Inflammatory macrophage treated with lipopolysaccharide for 4 hours (primary cell): Measurements from ENCODE around the gene RALB.
"Not testable (repeated sequence)": the region's sequence is repeated elsewhere in the genome, so short reads cannot be mapped to it uniquely, and the experiment has no call there.

Source experiments
- DNase-seq: peaks from one replicate; pipeline ENCODE4 v3.0.0-alpha.2; 2020

Gene RALB

DNA sequence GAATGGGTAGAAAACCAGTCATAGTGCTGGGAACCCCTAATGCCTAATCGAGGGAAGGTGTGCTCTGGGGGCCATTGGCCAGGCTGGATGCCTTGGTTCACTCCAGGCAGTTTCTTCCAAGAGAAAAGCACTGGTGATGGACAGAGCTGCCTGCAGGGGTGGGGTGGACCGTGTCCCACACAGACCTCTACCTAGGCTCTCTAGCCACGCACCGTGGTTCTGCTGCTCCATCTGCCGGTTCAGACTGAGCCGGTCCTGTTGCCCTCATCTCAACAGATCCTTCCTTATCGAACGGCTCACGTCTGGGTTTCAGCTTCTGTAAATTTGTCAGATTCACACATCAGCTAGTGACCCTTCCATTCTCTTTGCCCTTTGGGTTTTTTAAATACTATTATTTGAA lies 46.4 kb downstream of the RALB start:
- DNase-seq = no peak

DNA sequence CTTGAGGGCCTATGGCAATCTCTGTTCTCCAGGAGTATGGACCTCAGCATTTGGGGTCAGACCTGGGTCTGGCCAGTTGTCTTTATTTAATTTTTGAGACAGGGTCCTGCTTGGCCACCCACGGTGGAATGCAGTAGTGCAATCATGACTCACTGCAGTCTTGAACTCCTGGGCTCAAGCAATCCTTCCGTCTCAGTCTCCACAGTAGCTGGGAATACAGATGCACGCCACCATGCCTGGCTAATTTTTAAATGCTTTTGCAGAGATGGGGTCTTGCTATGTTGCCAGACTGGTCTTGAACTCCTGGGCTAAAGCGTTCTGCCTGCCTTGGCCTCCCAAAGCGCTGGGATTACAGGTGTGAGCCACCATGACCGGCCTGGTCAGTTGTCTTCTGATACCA lies 46.9 kb downstream of the RALB start:
- DNase-seq = no peak

DNA sequence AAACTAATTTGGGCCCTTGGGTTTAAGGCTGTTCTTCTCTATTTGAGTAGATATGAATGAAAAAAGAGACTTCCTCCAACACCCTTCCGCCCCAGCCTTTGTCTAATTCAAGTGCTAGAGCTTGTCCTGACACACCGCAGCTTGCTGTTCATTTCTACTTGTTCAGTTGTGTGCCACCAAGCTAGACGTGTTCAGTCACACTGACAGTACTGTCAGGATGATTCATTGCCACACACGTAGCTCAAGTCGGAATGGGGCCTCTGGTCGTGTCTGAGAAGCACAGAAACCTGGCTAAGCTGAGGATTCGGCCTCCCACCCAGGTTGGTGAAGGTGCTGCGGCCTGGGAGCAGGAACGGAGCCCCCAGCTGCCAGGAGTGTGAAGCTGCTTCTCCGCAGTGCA lies 47.7 kb downstream of the RALB start:
- DNase-seq = no peak

DNA sequence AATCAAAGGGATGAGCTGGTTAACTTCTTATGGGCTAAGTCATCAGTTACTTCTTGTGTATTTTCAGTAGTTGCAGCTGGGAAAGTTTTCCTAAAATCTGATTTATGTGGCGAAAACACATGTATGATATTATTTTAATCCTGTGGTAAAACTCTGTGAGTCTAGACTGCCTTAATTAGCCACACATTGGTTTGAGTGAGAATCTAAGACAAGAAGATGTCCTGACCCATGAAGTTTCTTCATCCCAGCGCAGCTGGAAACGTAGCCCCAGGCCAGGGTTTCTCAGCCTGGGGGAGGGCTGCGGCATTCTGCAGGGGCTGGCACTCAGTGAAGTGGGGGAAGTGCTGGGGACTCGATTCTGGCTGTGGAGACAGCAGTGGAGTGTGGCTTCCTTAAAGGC lies 48.6 kb downstream of the RALB start:
- DNase-seq = no peak

DNA sequence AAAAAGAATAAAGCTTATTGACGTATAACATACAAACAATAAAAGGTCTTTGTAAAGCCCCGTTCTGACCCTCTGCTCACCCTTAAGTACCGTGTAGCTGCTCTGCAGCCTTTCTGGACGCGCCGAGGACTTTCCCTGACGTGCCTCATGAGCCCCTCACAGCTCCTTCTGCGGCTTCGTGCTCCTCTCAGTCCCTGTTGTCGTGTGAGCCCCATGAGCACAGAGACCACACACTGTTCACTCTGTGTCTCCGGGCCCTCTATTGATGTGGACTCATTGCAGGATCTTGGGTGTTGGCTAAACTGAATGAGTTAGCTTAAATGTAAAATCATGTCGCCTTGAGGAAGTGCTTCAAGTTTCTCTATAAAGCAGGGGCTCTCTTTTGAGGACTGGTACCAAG lies 49.6 kb downstream of the RALB start:
- no peak for DNase-seq

DNA sequence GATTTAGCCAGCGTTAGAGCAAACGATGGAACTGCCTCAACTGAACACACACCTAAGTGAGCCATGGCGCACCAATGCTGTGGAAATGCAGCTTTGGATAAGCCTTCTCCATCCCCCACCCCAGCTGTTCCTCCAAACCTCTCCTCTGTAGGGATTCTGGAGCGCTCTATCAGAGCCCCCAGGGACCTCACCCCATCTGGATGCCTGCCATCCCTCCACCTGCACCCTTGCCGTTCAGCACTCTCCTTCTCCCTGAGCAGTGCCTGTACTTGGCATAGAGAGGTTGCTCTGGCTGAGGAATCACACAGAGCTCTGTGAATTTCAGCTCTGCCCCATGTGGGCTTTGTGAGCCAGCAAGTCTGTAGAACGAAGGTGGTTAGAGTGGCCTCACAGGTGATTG lies 50.5 kb downstream of the RALB start:
- no peak for DNase-seq

DNA sequence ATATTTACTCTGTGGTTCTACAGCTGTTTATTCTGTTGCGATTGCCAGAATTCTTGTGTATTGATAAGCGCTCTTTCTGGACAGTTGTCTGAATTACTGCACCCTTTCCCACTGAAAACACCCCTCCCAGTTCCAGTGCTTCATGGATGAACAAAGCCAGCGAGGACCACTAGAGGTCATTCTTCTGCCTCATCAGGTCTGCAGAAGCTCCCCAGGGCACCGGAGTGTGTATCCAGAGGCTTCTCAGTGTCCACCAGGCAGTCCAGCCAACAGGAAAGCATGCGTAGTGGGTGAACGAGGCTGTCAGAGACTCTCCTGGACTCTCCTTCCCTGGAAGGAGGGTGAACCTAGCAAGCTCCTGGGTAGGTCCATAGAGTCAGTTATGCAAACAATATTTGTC lies 52.6 kb downstream of the RALB start:
- DNase-seq = no peak

DNA sequence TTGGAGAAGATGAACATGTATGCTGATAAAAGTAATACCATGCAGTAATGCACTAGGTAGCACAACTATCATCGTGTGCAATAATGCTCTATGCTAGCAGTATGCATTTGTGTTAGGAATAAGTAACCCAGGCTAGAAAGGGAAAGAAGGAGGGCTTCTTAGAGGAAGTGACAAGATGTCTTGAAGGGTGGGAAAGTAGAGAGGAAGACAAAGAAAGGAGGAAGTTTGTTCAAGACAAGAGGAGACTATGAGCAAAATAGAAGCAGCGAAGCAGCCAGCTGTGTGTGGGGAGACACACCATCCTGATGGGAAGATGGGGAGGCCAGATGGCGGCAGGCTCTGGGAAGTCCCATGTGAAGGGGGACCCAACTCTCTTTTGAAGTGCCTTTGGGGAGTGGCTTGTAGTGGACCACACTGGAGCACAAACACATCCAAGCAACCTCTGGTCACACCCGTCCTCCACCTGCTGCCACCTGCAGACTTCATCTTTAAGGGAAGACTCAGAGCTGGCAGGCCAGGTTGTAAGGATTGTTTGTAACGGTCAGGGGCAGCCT lies 53.4 kb downstream of the RALB start:
- peak; percentile 9 for DNase-seq

DNA sequence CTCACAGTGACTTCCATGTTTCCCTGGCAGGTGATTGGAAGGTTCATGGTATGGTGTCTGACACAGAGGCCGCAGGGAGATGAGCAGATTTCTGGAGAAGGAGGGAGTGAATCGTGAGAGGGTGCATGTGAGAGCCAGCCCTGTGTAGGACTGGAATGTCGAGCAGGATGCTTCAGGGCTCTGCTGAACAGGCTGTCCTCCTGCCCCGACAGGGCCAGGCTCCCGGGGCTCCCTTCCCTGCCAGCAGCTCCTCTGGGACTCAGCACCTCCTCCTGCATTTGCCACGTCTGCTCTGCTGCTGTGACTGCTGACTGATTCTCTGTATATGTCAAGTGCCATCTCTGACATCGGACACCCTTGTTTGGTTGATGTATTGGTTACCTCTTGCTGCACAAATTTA lies 54.8 kb downstream of the RALB start:
- no peak for DNase-seq

DNA sequence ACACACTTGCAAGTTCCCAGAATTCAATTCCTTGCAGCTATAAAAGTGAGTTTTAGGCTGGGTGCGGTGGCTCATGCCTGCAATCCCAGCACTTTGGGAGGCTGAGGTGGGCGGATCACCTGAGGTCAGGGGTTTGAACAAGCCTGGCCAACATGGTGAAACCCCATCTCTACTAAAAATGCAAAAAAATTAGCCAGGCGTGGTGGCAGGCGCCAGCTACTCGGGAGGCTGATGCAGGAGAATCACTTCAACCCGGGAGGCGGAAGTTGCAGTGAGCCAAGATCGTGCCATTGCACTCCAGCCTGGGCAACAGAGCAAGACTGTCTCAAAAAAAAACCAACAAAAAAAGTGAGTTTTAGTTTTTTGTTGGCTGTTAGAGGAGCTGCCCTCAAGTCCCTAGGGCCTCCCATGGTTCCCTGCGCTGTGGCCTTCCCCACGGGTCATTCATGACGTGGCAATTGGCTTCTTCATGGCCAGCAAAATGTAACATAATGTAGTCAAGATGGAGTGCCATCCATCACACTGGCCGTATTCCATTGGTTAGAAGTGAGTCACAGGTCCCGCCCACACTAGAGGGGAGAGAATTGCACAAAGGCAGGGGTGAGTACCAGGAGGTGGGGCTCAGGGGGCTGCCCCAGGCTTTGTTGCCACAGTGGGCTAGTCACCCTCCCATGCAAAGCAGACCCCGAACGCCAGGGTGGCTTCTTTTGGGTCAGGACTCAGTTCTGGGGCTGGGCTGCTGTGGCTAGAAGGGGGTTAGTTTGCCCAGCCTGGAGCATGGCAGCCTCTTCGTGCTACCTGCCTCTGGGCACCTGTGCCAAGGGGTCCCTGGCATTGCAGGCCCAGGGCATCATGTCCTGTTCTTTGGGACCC lies 55.6 kb downstream of the RALB start:
- no peak for DNase-seq

DNA sequence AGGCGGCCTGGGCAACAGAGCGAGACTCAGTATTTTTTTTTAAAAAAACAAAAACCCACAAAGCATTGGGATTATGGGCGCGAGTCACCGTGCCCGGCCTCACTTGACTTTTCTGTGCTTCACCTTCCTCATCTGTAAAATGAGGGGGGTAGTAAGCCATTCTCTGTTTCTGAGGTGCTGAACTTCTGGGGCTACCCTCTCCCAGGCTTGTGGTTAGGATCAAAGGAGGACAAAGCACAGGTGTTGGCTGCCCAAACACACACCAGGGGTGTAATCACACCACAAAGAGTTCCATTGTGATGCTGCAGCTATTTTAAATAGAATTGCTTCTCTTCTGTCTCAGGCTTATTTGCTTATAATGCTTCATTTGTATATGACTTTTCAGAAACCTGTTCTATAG lies 57.5 kb downstream of the RALB start:
- DNase-seq = no peak

DNA sequence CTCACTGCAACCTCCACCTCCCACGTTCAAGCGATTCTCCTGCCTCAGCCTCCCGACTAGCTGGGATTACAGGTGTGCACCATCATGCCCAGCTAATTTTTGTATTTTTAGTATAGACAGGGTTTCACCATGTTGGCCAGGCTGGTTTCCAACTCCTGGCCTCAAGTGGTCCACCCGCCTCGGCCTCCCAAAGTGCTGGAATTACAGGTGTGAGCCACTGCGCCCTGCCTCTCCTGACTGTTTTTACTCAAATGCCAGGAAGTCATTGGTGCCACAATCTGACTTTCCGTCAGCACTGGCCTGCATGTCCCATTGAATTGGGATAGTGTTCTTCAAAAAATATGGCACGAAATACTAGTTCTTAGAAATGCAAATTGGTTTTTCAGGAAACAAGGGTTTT lies 58.2 kb downstream of the RALB start:
- DNase-seq = not testable (repeated sequence)

DNA sequence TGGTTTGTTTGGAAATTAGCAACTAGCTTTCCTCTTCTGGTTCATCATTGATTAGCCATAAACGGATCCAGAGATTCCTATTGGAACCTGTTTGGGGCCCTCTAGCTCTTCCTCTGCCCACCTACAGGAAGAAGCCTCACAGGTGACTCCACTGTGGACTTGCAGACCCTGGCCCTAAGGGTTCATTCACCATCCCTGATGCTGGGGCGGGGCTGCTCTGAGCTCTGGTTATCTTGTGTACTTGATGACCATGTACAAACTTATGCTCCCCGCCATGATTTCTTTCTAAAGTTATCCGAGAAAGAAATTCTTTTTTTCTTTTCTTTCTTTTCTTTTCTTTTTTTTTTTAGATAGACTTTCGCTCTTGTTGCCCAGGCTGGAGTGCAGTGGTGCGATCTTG lies 59.4 kb downstream of the RALB start:
- no peak for DNase-seq

DNA sequence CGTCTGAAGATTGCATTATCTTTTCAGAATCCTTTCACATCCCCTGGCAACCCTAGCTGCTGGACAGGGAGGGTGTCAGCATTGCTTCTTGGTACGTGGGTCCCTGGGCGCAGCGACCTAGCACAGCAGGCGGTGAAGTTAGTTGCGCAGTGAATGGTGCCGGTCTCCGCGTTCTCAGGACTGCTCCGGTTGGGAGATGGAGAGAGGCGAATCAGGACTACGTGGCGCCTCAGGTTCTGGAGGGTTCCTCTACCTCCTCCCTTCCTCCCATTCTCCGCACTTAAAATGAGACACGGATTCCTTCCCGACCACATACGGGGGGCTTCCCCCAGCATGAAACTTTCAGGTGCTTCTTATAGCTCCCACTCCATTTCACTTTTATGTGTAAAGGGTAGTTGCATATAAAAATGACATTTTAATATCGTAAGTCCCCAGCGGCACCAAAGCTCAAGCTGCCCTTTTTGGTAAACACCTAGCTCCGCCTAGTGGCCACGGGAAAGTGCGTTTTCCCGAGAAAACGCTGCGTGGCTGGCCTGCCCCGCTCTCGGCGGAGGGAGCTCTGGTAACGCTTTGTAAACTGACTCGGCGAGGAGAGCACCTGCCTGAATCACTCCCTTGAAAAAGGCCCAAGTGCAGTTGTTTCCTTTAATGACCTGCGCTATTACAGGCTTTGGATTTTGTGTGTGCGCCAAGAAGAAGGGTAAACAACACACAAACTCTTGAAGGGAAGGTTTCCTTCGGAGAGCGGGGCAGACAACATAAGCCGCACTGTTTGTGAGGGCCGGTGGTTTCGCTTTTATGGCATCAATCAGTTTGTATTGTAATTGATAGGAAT lies 60.4 kb downstream of the RALB start:
- DNase-seq = peak; percentile 64

DNA sequence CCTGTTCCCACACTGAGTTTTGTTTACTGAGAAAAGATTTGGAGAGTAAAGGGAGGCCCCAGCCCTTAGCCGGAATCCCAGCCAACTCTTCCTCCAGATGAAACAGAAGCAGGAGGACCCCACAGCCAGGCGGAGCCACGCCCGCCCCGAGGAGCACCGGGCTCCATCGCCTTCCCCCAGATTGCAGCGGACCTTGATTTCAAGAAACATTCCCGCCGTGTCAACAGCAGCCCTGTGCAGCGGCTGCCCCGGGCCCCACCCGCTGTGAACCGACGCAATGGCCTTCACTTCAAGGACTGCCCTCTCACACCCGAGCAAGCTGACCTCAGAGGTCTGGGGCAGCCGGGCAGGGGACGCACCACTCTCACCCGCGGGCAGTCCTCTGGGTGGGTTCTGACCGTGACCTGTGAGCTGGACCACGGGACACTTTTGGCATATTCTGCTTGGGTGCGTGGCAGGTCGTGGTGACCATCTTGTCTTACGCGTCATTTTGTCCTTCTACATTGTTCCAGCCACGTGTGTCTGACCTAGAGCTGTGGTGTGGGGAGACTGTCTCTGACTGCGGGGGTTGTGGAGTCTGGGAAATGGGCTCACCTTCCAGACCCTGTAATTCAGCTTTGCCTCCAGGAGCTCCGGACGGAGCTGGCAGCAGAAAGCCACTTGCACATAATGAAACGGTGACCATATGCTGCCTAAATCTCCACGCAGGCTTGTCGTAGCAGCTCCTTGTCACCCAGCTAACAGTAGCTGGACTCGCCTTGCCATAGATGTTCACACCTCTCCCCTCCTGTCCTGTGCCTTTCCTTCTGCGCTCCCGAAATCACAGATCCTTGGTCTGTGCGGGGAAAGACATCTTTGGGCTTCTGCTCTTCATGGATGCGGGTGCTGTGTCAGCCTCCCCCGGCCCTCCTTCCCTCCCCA lies 61.3 kb downstream of the RALB start:
- no peak for DNase-seq

DNA sequence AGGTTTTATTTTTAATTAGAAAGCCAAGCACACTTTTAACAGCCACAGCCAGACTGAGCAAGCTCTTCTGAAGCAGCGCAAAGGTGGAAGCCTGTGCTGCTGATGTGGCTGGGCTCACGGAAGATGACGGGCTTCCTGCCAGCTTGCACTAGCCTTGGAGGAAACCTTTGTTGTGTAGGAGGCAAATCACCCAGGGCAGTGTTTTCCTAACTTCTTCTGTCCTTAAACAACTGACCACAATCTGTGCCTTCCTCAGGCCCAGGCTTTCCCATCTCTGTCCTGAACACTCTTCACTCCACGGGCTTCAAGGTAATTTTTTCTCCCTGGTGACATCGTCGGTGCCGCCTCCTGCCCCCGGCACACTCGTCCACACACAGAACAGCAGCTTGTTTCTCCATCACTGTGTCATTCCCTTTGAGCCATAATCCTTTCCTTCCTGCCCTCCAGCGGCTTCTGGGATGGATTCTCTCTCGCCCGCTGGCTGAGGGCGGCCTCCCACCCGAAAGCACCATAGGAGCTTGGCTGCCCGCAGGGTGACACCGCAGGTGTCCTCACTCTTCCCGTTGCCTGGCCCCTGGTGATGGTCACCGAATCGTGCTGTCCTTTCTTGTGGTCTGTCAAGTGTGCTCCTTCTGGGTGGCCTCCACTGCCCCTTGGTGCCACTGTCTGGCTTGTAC lies 62.2 kb downstream of the RALB start:
- no peak for DNase-seq

DNA sequence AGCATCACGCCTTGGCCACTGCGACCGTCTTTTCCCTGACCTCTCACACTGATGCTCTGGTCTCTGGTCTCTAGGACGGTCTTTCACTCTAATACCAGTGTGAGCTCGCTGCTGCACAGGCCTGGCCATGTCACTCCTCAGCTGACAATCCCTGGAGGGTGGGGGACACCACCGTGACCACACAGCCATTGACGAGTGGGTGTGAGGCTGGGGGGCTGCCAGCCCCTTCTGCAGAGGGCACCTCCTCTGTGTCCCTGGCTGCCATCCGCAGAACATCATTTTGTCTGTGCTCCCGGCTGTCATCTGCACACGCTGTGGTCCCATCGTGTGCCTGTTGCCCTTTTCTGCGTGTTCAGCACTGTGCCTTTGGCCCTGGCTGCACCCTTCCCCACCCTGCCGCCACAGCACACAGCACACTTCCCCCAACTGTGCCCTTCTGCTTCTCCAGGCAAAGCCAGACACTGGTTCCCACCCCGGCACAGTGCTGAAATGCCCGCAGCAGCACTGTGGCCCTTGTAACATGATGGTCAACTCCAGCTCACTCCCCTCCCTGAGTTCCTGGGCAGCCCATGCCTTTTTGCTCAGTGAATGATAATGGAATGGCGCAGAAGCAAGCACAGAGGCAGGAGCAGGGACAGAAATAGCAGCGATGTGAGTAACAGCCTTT lies 62.8 kb downstream of the RALB start:
- DNase-seq = no peak

DNA sequence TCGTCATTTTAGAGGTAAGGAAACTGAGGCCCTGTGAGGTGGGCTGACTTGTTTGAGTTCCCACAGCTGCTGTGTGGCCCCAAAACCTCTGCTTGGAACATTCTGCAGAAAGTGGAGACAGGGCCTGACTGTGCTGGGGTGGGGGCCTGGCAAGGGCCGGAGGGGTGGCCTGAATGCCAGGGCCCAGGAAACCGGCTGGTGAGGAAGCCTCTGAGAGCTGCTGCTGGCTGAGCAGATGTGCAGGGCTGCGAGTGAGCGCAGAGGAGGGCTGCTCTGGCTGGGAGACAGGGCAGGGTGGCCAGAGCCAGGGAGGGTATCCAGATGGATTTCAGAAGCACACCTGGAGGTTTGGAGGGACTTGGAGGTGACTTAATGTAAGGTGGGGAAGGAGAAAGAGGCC lies 63.4 kb downstream of the RALB start:
- no peak for DNase-seq

DNA sequence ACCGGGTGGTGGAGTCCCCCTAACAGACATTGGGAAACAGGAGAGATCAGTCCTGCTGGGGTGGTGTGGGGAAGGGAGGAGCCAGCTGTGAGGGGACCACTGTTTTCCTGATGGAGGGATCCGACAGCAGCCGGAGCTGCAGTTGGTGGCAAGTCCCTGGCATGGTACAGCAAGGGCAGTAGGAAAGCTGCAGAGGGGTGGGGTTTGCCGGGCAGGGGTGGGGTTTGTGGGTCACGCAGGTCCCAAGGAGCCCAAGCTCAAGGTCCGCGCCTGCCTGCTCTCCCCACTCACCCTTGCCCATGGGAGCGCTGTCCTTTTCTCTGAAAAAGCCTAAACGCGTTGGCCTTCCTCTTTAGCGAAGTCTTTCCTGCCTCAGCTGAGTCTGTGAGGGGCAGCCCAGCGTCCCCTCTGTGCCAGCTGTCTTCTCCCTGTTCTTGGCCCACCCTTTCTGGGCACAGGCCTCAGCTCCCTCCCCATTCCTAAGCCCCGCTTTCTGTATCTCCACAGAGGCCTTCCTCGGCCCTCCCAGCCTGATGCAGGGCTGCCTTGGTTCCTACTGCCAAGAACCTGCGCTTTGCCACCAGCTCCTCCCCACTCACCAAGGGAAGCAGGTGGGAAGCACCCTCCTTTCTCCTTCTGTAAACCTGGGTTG lies 64.0 kb downstream of the RALB start:
- DNase-seq = no peak

DNA sequence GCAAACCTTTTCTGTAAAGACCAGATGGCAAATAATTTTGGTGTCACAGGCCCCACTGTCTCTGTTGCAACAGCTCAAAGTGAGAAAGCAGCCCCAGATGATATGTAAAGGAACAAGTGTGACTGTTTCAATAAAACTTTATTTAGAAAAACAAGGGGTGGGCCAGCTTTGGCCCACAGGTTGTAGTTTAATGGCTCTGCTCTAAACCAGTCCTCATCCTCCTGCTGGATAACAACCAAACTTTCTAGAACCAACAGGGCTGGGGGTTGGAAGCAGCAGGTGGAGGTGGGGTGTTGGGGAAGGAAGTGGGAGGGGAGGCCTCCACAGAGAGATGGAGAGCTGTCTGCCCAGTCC lies 64.5 kb downstream of the RALB start:
- no peak for DNase-seq

DNA sequence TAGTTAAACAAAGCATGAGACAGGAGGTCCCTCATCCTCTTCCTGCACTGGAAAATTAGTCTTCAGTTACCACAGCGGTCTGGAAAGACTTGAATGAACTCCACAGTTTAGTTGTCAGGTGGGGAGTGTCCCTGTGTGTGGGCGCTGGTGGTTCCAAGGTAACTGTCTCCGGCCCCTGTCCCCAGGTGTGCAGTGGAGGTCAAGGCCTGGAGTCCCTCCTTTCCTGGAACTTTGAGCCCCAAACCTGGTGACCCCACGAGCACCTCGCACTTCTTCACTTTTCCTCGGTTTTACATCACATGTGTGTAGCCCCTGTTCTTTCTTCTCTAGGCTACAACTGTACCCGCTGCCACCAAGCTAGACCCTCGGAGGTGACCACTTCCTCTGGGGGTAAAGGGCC lies 65.3 kb downstream of the RALB start:
- DNase-seq = no peak
